HG03571 (cell line): Measurements from ENCODE around the gene PRDM11.

Experiments
- ATAC-seq: cut with Tn5 transposase; IDR thresholded peaks from one replicate; pipeline ENCODE4 v1.9.1; 2021; ENCODE audit not compliant: unreplicated experiment

PRDM11 gene

DNA sequence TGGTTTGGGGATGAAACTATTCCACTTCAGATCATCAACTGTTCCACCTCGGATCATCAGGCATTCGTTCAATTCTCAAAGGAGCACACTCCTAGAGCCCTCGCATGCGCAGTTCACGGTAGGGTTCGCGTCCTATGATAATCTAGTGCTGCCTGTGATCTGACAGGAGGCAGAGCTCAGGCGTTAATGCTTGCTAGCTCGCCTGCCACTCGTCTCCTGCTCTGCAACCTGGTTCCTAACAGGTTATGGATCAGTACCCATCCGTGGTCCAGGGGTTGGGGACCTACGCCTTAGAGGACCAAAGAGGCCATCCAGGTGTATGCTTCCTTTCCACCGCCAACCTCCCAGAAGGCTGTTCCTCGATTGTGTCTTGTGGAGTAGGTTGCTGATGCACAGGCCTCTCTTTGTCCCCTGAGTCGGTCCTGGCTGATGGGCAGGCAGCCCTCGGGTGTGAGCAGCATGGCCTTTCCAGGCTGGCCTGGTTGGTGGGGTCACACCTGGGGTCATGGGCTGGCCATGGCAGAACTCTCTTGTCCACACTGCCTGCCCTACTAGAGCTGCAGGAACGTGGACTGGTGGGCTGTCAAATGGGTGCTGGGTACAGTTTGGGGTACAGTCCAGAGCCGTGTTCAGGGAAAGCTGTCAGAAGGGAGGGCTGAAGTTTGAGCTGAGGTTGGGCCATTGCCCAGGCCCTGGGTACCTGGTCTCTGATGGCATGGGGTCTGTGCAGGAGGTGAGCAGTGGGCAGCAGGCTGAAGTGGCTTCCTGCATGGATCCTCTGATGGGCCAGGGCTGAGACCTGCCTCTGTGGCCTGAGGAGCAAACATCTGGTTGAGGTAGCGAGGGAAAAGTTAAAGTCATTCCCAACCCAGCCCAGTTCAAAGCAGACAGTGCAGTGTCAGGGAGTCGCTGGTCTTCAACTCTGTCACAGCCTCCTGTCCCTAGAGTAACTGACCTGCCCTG, 11.1 kb downstream of the PRDM11 start:
- ATAC-seq = no peak

DNA sequence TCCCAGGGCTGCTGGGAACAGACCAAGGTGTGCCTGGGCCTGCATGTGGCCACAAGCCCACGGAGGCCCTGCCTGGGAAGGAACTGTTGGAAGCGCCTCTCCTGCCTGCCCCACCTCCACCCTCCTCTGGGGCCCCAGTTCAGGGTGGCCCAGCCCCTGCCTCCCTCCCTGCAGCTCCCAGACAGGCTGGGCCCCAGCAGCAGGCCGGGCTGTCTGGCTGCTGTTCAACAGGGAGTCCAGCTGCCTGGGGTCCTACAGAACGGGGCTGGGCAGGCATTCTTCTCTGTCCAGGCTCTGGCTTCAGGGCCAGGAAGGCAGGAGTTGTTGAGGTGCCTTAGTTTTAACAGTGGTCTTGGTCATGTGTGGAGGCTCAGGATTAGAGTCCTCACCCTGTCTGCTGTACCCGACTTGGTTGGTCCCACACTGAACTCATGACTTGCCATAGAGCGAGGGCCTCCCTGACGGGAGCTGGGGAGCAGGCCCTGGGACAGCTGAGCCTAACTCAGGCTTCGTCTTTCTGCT, 11.8 kb downstream of the PRDM11 start:
- no peak for ATAC-seq

DNA sequence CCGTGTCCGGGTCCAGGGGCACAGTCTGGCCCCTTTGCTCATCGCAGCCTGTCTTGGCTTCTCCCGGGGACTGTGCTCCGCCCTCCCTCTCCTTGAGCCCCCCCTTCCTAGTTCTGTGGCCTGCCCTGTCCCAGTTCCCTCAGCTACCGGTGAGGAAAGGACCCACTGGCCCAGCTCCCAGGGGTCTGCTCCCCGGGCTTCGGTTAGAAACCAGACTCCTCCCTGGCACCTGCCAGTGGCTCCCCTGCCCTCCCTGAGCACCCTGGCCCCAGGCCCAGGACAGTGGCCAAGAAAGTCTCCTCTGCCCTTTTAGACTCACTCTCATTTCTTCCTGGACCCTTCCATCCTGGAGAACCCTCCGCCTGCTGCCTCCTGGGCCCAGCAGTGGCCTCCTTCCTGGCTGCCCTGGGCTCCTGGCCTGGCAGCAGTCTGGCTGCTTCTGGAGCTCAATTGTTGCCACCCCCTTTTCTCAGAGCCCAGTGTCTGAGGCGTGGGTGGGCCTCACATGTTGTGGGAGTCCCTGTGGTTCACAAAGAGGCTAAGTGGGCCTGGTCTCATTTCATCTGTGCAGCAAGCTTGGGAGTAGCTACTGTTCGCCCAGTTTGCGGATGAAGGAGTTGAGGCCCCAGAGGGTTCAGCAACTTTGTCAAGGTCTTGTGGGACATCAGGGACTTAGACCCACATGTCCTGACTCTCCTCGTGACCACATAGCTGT, 12.6 kb downstream of the PRDM11 start:
- no peak for ATAC-seq

DNA sequence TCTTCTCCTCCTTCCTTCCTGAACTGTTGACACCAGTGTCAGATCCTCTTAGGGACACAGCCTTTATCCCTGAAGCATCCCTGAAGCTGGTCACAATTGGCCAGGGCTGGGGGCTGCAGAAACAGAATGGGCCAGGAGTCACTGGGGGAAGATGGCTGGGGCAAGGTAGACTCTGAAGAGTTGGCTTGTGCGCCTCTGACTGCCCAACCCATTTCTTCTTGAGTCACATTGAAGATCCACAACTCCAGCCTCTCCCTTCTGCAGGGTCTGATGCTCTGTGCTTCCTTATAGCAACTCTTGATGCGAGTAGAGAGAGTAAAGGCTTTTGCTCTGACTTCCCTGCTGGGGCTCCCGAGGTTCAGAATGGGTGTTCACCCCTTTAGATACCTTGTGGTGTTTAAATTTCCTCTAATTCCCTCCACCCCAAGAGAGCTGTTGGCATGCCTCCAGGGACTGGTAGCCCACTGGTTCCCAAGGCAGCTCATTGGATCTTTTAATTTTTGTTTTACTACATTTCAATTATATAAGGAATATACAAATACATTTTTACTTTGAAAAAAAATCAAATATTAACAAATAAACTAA, 13.4 kb downstream of the PRDM11 start:
- ATAC-seq = no peak

DNA sequence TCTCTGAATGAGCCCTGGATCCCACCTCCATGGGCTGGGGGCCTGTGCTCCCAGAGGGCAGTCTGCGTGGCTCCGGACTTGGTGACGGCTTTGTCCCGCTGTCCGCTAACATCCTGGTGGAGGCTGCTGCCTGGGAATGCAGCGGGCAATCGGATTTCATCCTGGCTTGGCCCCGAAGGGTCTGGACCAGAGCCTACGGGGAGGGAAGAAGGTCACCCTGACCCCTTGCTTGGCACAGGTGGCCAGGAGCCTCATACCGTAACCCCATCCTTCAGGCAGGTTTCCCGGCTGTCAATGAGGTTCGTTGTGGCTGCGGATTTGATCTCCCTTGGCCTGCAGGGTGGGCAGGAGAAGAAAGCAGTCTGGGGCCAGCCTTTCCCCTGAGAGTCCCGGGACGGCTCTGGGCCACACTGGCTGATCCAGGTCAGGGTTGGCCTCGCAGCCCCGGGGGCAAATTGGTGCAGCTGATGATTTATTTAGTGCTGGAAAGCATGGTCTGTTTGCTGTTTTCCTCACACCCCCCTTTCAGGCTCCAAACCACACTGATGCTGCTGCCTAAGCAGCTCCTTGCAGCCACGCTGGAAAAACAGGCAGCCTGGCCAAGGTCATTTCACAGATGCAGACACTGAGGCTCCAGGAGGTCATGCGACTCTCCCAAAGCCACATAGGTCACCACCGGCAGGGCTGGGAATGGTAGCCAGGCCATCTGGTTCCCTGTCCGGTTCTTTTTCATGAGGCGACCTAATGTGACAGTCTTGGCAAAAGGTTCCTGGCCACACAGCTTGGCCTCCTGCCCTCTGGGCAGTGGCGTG, 15.0 kb downstream of the PRDM11 start:
- ATAC-seq = no peak

DNA sequence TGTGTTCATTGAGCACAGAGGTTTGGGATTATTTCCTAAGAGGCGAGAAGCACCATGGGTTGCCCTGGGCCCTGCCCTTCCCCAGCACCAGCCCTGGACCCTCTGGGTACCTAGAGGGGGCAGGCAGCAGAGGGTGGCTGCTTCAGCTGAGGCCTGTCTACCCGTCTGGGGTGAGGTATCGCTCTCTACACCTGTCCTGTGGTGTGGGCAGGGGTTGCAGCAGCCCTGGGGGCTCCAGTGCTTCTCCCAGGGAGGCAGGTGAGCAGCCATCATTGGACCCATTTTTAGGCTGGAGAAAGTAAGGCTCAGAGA, 15.6 kb downstream of the PRDM11 start:
- ATAC-seq = no peak

DNA sequence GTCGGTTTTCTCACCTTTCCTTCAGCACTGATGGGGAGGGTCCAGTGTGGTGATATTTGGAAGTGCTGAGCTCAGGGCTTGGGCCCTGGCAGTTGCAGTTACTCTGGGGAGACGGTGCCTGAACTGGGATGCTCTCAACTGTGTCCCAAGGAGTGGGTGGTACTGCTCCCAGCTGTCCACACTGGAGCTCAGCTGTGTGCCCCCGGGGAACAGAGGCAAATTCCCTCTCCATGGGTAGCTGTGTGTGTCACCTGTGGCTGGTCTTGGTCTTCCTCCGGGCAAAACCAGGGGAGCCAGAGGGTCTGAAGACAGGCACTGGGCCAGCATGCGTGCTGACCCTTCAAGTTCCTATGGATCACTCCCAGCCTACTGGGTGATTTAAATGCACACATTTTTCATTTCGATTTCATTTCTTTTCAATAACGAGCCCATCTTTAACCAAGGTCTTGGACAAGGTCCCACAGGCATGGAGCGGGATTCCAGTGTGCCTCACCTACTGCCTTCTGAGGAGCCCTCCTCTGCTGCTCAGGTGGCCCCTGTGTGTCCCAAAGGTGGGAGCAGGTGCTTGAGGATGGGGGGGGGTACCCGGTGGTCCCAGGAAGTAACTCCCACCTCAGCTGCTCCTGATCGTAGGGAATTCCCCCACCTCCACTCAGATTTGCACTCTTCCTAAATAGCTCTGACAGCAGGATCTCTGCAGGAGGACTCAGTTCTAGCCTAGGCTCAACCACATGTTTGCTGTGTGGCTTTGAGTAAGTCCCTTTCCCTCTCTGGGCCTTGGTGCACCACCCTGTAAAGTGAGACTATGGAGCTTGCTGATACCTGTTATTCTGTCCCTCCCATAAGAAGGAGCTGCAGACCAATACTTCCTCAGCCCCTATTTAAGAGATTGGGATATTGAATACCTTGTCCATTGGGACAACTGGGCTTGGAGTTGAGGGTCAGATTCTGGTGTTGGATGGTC, 16.8 kb downstream of the PRDM11 start:
- no peak for ATAC-seq

DNA sequence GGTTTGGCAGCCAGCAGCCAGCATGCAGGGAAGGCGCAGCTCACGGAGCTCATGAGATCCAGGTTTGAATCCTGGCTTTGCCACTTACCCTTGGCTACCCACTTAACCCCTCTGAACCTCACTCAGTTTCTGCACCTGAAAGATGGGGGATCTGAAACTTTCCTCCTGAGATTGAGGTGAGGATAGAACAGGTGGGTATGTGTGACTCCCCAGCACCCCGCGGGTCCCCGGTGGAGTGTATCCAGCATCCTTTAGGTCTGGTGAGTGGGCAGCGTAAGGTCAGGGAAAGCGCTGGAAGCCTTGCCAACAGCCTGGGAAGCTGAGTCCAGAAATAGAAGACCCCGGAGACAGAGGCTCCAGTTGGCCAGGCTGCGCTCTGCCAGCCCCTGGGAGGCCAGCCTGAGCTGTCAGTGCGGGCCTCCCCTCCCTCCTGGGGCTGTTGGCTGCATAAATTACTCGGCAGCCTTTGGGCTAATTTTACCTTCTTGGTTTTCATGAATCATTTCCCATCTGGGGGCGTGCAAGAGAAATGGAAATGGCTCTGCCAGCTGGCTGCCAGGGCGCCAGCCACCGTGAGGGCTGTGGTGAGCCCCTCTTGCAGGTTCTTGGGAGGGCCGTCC, 17.6 kb downstream of the PRDM11 start:
- ATAC-seq = no peak

DNA sequence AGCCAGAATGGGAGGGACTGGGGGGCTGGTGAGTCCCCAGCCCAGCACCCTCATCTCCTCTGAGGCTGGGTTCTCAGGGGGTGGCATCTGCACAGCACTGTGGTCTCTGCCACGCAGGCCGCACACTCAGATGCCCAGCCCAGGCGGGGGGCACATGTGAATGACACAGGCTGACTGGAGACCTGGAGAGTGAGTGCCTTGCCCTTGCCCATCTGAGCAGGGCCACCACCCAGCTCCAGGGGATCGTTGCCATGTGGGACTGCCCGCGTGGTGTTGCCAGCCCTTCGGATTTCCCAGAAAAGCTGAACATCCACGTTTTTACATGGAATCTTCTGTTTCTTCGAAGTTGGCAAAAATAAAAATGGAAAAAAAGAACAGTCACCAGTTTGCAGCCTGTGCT, 18.9 kb downstream of the PRDM11 start:
- ATAC-seq = no peak

DNA sequence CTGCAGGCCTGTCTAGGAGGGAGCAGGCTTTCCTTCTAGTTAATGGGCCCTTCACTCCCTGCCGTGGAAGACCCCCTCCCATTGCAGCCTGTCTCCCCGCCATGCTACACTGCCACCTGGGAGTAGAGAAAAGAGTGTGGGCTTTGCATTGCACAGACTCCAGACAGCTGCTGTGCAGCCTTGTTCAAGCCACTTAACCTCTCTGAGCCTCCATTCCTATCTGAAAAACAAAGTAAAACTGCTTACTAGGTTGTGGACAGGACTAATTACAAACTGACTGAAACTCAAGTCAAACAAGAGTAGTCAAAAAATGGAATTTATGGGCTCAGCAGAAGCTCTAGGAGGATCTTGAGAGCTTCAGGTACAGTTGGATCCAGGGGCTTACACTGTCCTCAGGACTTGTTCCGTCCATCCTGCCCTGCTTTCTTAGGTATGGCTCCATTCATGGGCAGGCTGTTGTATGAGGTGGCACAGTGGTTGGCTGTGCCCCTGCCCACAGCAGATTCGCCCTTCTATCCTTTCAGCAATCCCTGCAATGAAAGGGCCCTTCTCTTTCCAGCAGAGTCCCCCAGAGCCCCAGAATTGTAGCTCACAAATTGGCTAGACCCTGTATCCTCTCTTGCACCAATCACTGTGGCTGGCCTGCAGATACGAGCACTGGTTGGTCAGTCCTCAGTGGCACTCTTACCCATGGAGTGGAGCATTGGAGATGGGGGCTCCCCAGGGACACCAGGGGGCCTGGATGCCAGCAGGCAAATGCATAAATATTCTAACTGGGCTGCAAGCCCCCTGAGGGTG, 19.6 kb downstream of the PRDM11 start:
- ATAC-seq = no peak

DNA sequence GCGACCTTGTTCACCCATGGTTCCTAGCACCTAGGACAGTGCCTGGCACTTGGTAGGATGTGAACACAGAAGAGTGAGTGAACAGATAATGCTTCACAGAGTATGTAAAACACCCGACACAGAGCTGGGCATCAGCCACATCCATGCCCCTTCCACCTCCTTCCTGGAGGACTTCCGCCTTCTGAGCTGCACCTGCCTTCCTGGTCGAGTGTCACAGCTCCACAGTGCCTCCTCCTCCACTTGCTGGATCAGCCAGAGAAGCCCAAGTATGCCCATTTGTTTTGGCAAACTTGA, 20.1 kb downstream of the PRDM11 start:
- ATAC-seq = no peak

DNA sequence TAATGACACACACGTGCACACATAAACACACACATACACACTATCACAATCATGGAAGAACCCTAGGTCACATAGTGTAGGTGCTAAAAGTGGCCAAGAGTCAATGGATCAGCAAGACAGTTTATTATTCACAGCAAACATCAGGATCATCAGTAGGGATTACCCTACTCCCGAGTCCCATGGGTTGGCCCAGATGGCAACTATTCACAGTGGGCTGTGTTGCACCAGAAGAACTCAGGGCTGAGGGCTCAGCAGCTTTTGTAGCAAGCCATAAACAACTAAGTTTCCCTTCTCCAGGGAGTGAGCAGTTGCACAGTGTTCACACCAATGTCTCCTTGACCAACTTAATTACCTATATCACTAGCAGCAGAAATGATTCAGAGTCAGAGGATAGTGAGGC, 20.8 kb downstream of the PRDM11 start:
- ATAC-seq = no peak

DNA sequence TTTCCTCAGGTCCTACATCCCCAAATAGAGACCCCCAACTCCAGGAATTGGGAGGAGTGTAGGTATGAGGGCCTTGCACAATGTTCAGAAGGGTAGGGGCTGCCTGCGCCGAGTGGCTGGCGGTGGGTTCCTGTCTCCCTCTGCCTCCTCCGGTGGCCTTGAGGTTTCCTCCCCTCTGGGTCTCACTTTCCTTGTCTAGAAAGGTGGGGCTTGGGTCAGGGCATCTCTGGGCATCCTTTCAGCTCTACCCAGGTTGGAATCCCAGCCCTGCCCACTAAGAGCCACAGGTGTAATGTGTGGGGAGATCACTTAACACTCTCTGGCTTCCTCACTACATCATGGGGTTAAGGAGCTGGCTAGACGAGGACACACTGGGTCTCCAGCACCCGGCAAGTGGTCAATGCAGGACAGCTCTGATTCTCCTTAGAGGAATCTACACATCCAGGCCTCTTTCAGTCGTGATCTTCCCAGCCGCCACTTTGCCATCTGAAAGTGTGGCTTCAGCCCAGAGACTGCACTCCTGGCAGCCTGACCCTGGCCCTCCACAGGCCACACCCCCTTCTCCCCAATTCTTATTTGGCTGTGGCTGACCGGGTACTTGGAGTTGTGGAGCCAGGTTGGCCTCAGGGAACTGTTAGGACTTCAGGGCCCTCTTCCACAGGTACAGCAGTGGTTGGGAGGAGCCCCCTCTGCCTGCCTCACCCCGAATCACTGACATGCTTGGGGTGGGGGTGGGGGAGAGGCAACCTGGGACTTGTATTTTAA, 22.1 kb downstream of the PRDM11 start:
- ATAC-seq = no peak

DNA sequence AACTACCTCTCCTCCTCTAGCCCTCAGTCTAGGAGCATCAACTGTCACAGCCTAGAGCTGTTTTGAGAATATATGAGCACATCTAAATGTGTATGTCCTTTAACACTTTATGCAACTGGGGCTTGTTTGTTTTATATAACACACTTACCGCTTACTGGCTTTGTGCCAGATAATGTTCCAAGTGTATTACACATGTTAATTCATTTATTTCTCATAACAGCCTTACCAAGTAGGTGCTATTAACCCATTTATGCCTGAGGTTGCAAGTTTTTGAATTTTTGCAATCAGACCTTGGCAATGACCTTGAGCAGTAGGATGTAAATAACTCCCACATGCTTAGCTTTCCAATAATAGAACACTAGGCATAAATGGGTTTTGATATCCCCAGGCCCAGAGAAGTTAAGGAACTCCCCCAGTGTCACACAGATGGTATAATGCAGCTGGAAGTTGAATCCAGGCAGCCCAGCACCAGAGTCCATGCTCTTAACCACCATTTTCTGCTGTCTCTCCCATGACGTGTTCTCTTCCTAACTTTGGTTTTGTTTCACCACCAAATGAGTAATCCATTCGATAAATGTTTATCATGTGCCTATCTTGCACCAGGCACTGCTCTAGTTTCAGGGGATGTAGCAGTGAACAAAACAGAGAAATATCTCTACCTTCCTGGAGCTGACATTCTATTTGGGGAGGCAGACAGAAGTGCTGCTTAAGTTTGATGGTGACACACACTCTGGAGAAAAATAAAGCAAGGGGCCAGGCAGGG, 23.1 kb downstream of the PRDM11 start:
- ATAC-seq = no peak

DNA sequence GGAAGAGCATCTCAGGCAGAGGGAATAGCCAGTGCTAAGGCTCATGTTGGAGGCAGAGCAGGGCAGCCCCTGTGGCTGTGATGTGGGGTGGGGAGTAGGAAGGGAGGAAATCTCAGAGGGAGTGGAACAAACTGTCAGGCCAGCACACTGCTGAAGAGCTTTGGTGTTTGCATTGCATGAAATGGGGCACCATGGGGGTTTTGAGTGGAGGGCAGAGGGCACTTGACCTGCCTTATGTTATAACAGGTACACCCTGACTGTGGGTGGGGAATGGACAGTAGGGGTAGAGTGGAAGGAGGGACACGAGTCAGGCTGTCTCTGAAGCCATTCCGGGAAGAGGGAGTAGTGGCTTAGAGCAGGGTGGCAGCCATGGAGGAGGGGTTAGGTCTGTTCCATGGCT, 24.0 kb downstream of the PRDM11 start:
- no peak for ATAC-seq

DNA sequence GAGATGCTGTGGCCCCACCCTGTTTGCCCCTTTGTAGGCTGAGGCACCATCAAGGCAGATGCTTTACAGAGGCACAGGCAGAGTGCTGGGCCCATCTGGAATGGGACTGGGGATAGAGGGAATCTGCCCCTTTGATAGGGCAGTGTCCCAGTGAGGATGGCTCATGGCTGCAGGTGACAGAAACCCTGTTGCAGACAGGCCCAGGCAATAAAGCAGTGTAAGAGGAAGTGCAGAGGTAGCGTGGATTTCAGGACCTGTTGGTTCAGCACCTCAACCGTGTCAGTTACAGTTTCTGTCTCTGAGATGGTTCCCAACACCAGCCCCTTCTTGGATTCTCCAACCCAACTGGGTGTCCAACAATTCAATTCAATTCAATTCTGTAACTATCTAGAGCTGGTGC, 25.1 kb downstream of the PRDM11 start:
- ATAC-seq = no peak

DNA sequence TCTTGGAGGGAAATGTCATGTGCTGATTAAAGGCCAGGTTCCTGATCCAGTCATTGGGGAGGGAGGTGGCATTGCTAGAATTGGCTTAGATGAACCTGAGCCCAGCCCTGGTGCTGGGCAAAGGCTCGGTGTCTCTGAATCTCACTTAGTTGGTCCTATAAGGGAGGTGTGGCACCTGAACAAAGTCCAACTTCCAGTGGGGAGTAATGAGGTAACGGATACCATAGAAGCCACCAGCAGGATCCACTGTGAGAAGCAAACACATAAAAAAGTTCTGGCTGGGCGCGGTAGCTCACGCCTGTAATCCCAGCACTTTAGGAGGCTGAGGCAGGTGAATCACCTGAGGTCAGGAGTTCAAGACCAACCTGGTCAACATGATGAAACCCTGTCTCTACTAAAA, 26.6 kb downstream of the PRDM11 start:
- ATAC-seq = no peak
